IPS-18a (cell line): ENCODE results near the gene GH1.
"Not testable (repeated sequence)": the region's sequence is repeated elsewhere in the genome, so short reads cannot be mapped to it uniquely, and the experiment has no call there.

Experiments
- H3K27ac ChIP-seq: one replicate; pipeline ENCODE4 v1.5.1; 2013; ENCODE audit warnings: low read length
- H3K27me3 ChIP-seq: one replicate; pipeline ENCODE4 v1.6.1; 2013; ENCODE audit warnings: mild to moderate bottlenecking, low read length; ENCODE audit not compliant: control insufficient read depth, insufficient read depth
- H3K36me3 ChIP-seq: one replicate; pipeline ENCODE4 v1.6.1; 2013; ENCODE audit warnings: low read depth, low read length; ENCODE audit not compliant: control insufficient read depth
- H3K4me1 ChIP-seq: one replicate; pipeline ENCODE4 v1.6.1; 2013; ENCODE audit warnings: low read depth, low read length; ENCODE audit not compliant: control insufficient read depth
- H3K4me3 ChIP-seq: one replicate; pipeline ENCODE4 v1.5.1; 2013; ENCODE audit warnings: low read length
- H3K9ac ChIP-seq: one replicate; pipeline ENCODE4 v1.6.1; 2013; ENCODE audit warnings: mild to moderate bottlenecking, low read length, moderate library complexity
- H3K9me3 ChIP-seq: one replicate; pipeline ENCODE4 v1.6.1; 2013; ENCODE audit warnings: low read depth, low read length; ENCODE audit not compliant: control insufficient read depth

GH1 gene

DNA sequence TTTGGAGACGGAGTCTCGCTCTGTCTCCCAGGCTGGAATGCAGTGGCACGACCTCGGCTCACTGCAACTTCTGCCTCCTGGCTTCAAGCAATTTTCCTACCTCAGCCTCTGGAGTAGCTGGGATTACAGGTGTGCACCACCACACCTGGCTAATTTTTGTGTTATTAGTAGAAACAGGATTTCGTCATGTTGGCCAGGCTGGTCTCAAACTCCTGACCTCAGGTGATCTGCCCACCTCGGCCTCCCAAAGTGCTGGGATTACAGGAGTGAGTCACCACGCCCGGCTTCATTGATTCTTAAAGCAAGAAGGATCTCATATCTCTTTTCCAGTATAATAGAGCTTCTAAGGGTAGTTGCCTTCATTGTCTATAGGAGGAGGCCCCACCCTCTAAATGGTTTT, 13.8 kb downstream of the GH1 start:
- H3K9ac ChIP-seq, H3K9me3 ChIP-seq, H3K4me1 ChIP-seq, H3K4me3 ChIP-seq, H3K36me3 ChIP-seq, H3K27ac ChIP-seq, H3K27me3 ChIP-seq: not testable (repeated sequence)

DNA sequence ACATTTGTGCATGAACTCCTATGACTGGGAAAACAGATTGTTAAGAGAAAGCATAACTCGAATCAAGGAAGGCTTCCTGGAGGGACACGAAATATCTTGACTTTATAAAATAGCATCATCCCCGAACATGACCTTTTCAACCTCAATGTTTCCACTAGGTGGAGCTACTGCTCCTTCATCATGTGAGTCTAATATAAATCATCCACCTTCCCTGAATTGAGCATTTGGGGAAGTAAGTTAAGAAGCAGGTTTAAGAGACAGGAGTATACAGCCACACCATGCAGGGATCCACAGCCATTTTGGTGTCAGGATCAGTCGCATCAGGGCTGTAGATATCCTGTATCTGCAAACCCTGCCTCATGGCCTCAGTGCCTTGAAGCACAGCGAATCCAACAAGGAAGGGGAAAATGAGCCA, 14.8 kb downstream of the GH1 start:
- H3K9ac ChIP-seq, H3K27me3 ChIP-seq, H3K36me3 ChIP-seq, H3K9me3 ChIP-seq, H3K4me3 ChIP-seq, H3K27ac ChIP-seq, H3K4me1 ChIP-seq: not testable (repeated sequence)

DNA sequence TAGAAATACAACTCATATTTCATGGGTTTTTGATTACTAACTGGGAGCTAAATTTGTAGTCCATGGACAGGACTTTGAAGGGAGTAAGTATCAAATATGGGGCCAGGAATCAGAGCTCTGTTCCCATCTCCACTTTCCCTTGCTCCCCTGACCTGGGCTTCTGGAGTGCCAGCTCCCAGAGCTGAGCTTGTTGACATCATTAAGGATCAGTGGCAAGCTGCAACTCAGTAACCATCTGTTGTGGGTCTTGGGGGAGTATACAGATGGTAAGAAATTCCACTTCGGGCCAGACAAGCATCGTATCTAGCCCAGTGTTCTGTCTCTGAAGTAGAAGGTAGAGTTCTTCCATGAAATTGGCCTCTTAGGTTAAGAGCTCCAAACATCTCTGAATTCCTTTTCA, 16.7 kb downstream of the GH1 start:
- not testable (repeated sequence) for H3K27me3 ChIP-seq, H3K36me3 ChIP-seq, H3K9me3 ChIP-seq, H3K27ac ChIP-seq, H3K4me1 ChIP-seq, H3K9ac ChIP-seq, H3K4me3 ChIP-seq

DNA sequence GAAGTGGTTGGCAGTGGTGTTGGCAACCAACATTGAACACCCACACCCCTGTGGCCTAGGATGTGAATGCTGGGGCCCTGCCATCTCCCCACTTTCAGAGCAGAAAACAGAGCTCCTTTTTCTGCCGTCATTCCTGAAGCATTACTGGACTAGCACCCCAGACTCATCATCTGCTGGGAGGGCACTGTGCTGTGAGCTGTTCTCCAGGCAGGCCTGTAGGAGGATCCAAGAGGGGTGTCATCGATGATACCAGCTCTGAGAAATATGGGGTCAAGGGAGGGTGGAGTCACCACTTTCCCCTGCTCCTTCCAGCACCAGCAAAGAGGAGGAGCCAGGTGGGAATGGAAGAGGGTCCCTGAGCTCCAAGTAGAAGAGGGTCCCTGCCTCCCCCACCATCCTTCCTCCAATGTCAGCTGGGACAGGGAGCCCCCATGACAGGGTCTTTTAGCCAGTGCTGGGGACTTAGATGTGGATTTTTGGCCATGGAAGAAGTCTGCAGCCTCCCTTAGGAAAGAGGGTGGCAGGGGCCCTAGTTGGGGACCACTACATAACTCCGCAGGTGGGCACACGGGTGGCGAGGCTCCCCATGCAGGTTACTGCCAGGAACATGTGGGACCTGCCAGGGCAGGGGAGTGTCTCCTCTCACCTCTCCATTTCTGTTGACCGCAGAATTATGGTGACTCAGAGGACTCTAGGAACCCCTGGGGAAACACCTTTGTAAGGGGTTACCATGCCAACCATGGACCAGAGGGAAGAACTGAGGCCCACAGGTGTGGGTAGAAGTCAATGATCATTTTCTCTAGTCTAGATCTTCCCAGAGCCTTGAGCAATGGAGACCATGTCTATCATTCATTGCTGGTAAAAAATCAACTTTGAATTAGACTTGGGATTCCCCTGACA, 19.5 kb downstream of the GH1 start:
- H3K27ac ChIP-seq, H3K9ac ChIP-seq, H3K36me3 ChIP-seq, H3K4me1 ChIP-seq, H3K27me3 ChIP-seq, H3K9me3 ChIP-seq, H3K4me3 ChIP-seq: not testable (repeated sequence)

DNA sequence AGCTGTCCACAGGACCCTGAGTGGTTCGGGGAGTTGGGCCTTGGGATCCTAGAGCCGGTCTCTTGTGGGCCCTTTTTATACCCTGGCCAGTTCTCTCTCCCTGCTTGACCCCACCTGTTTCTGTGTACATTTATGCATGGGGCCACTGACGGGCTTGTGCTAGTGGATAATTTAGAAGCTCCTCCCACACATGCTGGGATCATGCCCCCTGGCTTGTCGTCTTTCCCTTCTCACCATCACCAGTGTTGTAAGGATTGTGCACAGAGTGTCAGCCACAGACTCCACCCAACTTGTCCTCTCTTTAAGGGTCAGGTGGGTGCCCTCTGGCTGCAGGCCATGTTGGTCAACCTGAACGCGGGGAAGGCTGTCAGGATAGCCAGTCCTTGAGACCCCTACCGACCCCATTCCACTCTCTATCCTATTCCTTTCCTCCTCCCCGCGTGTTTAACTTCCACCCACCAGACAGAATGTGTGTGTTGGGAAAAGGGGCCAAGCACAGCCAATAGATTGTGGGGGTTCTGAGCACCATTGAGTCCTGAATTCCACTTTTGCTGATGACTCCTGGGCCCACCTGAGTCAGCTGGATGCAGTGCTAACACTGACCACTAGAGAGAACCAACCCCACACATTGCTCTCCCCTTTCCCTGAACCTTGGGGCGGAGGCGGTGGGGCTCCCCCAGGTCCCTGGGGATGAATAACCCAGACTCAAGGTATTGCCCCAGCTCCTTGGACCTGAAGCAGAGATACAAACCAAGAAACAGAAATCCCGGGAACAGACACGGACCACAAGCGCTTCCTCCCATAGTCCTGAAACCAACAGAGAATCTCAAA, 21.9 kb downstream of the GH1 start, which contains the start of gene CSH1:
CSH1 (minus strand) TSS at position 51 of the 831 bp plus-strand sequence. CDS start 63 bp downstream, outside the sequence.
- H3K9me3 ChIP-seq, H3K4me3 ChIP-seq, H3K27ac ChIP-seq, H3K27me3 ChIP-seq, H3K9ac ChIP-seq, H3K36me3 ChIP-seq, H3K4me1 ChIP-seq: not testable (repeated sequence)

DNA sequence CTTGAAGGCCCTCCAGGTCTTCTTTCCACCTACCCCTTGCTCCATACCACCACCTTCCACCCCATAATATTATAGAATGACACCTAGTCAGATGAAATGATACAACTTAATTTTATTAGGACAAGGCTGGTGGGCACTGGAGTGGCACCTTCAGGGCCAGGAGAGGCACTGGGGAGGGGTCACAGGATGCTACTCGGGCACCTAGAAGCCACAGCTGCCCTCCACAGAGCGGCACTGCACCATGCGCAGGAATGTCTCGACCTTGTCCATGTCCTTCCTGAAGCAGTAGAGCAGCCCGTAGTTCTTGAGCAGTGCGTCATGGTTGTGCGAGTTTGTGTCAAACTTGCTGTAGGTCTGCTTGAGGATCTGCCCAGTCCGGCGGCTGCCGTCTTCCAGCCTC, 23.8 kb downstream of the GH1 start:
- H3K9me3 ChIP-seq, H3K4me1 ChIP-seq, H3K27me3 ChIP-seq, H3K9ac ChIP-seq, H3K4me3 ChIP-seq, H3K27ac ChIP-seq, H3K36me3 ChIP-seq: not testable (repeated sequence)

DNA sequence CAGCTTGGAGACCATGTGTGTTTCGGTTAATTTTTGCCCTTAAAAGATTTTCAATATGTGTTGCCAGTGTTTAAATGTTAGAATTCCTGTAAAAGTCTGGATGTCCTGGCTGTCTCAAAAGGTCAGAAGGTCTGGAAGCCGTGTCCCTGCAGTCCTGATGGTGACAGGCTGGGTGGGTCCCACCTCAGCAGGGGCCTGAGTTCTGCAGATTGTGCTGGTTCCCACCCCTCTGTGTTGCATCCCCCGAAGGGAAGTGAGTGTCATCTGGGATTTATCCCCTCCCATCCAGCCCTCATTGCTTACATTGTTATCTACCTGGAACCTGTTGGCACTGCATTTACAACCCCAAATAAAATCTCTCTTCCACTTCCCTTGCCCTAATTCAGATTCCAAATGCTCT, 24.6 kb downstream of the GH1 start:
- not testable (repeated sequence) for H3K9ac ChIP-seq, H3K4me1 ChIP-seq, H3K4me3 ChIP-seq, H3K36me3 ChIP-seq, H3K27ac ChIP-seq, H3K27me3 ChIP-seq, H3K9me3 ChIP-seq

DNA sequence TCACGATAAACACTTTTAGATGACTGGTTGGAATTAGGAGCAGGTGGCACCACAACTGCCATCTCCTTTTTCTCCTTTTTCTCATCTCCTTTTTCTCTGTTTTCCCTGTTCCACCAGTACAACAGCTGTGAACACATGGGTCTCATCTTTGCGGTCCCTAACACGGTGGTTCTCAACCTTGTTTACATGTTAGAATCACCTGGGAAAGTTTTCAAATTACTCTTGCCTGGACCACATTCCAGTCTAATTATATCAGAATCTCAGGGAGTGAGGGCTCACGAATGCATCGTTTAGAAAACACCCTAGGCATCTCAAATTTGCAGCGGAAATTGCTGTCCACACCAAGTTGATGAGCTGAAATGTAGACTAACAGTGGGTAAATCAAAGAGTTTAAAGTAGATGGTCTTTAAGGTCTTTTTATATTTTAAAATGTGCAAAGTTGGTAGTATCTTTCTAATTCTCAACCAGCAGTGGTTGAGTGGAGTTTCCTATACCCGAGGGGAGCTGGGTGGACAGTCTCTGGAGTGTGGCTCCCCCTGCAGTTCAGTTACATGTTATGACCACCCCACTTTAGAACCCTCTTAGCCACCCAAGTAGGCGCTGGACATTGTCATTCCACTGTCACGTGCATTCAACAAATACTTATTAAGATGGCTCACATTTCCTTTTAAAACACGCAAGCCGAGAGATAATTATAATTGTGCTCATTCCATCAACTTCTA, 26.2 kb downstream of the GH1 start:
- not testable (repeated sequence) for H3K27ac ChIP-seq, H3K4me3 ChIP-seq, H3K9me3 ChIP-seq, H3K4me1 ChIP-seq, H3K36me3 ChIP-seq, H3K9ac ChIP-seq, H3K27me3 ChIP-seq

DNA sequence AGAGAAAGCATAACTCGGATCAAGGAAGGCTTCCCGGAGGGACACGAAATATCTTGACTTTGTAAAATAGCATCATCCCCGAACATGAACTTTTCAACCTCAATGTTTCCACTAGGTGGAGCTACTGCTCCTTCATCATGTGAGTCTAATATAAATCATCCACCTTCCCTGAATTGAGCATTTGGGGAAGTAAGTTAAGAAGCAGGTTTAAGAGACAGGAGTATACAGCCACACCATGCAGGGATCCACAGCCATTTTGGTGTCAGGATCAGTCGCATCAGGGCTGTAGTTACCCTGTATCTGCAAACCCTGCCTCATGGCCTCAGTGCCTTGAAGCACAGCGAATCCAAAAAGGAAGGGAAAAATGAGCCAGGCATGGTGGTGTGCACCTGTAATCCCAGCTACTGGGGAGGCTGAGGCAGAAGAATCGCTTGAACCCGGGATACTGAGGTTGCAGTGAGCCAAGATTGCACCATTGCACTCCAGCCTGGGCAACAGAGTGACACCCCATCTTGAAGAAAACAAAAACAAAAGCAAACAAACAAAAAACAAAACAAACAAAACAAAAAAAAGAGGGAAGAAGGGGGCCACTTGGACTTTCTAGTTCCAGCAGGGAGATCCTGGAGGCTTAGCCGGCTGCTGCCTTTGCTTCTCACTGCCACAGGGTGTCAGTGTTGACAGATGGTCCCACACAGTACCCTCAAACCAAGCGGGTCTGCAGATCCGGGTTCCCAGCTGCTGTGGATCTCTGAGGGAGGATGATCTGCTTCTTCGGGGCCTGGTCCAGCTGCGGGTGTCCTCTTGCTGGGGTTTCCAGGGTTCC, 29.4 kb downstream of the GH1 start:
- H3K4me3 ChIP-seq, H3K9ac ChIP-seq, H3K27ac ChIP-seq, H3K27me3 ChIP-seq, H3K36me3 ChIP-seq, H3K9me3 ChIP-seq, H3K4me1 ChIP-seq: not testable (repeated sequence)

DNA sequence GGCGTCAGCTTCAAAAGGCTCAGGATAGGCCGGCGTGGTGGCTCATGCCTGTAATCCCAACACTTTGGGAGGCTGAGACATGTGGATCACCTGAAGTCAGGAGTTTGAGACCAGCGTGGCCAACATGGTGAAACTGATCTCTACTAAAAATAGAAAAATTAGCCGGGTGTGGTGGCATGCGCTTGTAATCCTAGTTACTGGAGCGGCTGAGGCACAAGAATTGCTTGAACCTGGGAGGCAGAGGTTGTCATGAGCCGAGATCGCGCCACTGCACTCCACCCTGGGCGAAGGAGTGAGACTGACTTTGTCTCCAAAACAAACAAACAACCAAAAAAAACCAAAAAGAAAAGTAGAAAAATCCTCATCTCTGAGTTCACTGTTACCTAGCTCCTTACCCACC, 33.5 kb downstream of the GH1 start:
- H3K36me3 ChIP-seq, H3K9me3 ChIP-seq, H3K27me3 ChIP-seq, H3K27ac ChIP-seq, H3K9ac ChIP-seq, H3K4me3 ChIP-seq: not testable (repeated sequence)
- peaks cover 11% of the 10 kb centered on the region for H3K4me1 ChIP-seq

DNA sequence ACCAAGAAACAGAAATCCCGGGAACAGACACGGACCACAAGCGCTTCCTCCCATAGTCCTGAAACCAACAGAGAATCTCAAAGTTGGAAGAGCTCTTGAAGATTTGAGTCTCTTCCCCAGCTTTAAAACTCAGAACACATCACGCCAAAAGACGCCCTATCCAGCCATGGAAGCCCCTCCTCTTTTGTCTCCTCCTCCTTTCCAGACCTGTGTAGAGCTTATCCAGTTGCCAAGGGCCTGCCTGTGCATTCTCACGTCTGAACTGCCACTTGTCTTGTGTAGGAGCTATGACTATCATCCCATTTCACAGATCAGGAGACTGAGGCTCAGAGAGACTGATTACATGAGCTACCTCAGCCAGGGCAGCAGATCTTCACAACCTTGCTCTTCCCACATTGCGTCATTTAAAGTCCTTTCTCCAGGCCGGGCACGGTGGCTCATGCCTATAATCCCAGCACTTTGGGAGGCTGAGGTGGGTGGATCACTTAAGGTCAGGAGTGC, 36.0 kb downstream of the GH1 start:
- H3K27me3 ChIP-seq, H3K27ac ChIP-seq, H3K36me3 ChIP-seq, H3K4me3 ChIP-seq, H3K9me3 ChIP-seq, H3K9ac ChIP-seq: not testable (repeated sequence)
- H3K4me1 ChIP-seq, result peaks cover 11% of the 10 kb centered on the region
